GM19238 (cell line): ENCODE measurements around the gene UGT1A8.
"Not testable (repeated sequence)": the region's sequence is repeated elsewhere in the genome, so short reads cannot be mapped to it uniquely, and the experiment has no call there.

Experiments
- DNase-seq: peaks from one replicate; pipeline ENCODE4 v3.0.0; 2011; ENCODE audit warnings: low spot score; ENCODE audit not compliant: insufficient read length

UGT1A8 gene

DNA sequence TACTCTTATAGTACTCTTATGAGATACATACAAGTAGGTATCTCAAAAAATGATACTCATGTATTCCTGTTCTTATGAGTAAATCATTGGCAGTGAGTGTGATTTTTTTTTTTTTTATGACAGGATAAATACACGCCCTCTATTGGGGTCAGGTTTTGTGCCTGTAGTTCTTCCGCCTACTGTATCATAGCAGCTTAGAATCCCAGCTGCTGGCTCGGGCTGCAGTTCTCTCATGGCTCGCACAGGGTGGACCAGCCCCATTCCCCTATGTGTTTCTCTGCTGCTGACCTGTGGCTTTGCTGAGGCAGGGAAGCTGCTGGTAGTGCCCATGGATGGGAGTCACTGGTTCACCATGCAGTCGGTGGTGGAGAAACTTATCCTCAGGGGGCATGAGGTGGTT, at the start of gene UGT1A8:
UGT1A8 (plus strand) TSS at position 158 of the 400 bp plus-strand sequence; CDS start at position 233, 75 bp downstream.
- DNase-seq = not testable (repeated sequence)

DNA sequence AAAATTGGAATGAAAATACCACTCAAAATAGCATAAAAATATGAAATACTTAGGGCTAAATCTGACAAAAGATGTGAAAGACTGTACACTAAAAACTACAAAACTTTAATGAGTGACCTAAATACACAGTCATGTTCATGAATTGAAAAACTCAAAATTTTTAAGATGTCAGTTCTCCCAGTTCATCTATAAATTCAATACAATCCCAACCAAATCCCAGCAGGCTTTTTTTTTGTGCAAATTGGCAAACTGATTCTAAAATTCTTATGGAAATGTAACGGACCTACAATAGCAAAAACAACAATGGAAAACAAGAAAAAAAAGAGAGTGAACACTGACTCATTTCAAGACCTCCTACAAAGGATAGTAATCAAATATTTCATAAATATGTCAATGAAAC, 46.4 kb upstream of the UGT1A8 start:
- DNase-seq = no peak

DNA sequence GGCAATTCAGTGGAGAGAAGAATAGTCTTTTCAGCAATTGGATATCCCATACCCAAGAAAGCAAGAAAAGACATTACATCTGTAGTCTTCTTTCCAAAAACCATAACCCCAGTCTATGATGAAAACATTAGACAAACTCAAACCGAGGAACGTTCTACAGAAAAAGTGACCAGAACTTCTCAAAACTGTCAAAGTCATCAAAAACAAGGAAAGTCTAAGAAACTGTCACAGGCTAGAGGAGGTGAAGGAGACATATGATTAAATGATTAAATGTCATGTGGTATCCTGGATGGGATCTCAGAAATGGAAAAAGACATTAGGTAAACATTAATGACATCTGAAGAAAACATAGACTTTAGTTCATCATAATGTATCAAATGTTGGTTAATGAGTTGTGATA, 46.0 kb upstream of the UGT1A8 start:
- DNase-seq = no peak

DNA sequence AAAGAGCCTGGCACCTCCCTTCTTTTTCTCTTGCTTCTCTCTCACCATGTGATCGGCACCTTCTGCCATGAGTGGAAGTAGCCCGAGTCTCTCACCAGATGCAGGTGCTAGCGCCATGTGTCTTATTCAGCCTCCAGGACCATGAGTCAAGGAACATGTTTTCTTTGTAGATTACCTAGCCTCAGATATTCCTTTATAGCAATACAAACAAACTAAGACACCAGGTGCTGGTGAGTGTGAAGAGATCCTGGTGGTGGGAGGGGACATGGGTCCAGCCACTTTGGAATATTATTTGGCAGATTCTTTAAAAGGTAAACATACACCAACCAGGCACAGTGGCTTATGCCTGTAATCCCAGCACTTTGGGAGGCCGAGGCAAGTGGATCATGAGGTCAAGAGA, 45.0 kb upstream of the UGT1A8 start:
- no peak for DNase-seq

DNA sequence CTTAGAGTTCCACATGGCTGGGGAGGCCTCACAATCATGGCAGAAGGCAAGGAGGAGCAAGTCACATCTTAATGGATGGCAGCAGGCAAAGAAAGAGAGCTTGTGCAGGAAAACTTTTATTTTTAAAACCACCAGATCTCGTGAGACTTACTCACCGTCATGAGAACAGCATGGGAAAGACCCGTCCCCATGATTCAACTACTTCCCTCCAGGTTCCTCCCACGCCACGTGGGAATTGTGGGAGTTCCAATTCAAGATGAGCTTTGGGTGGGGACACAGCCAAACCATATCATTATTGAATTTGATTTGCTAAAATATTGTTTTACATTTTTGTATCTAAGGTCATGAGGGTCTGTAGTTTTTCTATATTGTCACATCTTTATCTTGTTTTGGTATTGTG, 40.1 kb upstream of the UGT1A8 start:
- not testable (repeated sequence) for DNase-seq

DNA sequence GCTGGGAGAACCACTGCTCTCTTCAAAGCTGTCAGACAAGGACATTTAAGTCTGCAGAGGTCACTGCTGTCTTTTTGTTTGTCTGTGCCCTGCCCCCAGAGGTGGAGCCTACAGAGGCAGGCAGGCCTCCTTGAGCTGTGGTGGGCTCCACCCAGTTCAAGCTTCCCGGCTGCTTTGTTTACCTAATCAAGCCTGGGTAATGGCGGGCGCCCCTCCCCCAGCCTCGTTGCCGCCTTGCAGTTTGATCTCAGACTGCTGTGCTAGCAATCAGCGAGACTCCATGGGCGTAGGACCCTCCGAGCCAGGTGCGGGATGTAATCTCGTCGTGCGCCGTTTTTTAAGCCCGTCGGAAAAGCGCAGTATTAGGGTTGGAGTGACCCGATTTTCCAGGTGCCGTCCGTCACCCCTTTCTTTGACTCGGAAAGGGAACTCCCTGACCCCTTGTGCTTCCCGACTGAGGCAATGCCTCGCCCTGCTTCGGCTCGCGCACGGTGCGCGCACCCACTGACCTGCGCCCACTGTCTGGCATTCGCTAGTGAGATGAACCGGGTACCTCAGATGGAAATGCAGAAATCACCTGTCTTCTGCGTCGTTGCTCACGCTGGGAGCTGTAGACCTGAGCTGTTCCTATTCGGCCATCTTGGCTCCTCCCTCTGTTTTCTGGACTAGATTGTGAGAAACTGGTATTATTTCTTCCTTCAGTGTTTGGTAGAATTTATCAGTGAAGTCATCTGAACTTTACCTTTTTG, 34.0 kb upstream of the UGT1A8 start:
- not testable (repeated sequence) for DNase-seq

DNA sequence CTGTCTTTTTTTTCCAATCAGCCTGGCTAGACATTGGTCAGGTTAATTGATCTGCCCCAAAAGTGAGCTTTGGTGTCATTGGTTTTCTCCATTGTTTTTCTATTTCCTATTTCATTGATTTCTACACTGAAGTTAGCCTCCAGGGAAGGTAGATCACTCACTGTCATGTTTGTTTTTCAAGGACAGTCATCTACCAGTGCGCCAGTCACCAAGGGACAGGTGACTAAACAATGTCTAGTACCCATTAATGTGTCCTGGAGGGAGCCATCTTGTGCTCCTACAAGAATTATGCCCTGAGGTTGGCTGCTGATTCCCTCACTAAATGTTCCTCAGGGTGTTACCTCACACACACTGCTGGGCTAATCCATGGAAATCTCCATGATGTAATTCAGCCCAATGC, 33.2 kb upstream of the UGT1A8 start:
- DNase-seq = no peak

DNA sequence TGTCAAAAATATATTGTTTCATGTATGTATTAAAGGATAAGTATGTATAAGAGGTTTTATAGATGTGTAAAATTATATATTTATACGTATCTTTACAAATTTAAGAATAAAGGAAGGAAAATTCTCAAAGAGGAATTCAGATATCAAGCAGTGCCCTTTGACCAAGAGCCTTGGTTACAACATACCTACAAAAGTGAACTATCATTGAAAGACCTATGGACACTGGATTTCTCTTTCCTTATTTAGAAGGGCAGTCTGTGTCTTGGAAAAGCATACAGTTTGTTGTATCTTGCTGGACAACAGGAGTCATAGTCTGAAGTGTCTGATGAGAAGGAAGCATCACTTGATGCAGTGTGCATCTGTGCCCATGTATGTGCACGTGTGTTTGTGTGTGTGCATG, 29.0 kb upstream of the UGT1A8 start:
- DNase-seq = no peak

DNA sequence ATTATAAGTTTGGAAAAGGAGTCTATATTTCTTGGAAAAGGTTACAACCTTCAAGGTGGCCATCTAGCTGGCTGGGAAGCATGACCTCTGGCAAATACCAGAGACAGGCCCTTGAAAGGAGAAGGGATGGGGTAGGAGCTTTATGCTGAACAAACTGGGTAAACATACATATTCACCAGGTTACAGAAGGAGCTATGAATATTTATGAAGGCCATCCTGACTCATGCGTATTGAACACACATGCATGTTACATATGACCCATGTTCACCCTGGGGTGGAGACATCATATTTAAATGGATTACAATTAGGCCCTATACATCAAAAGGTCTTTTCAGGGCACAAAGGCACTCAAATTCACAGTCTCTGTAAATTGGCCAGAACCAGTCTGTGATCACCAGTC, 24.7 kb upstream of the UGT1A8 start:
- DNase-seq = not testable (repeated sequence)

DNA sequence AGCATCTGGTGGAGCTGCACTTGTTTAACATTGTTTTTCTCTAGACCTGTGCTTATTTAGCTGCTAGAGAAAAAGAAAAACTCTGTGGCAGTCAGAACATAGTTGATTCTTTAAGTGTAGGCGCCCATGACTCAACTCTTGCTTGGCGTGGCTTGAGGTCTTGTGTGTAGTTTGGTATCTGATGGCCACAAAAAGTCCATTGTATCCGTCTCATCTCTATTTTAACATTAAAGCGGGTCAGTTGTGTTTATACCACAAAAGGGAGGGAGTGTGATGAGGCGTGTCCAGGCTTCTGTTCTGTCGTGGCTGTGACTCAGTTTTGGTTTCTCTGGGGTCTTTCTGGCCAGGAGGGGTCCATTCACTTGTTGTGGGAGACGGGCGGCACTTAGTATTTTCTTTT, 24.2 kb upstream of the UGT1A8 start:
- peak; percentile 7 for DNase-seq

DNA sequence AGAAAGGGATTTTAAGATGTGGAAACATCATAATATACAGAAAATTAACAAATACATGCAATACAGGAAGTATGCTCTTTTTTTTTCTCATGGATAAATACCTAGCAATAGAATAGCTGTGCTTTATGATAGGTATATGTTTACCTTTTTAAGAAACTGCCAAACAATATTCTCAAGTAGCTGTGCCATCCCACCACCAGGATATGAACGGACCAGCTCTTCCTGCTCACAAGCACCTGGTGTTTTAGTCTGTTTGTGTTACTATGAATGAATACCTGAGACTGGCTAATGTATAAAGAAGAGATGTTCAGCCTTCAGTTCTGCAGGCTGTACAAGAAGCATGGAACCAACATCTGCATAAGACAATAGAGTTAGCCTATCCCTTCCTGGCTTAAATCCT, 19.9 kb upstream of the UGT1A8 start:
- no peak for DNase-seq

DNA sequence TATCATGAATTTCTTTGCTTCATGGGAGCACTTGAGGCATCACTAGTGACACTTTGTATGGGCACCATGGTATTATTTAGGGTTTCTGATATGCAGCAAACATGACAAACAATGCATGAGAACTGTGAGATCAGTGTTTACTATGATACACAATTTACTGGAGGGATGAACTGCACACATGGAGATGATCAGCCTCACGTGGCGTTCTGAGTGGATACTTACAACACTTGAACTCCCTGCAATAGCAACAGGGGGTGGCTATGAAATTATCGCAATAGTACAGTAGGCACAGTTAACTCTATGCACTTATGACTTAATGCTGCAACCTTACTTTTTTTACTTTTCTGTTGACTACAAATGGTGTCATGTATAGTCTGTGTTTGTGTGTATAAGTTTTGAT, 18.5 kb upstream of the UGT1A8 start:
- no peak for DNase-seq

DNA sequence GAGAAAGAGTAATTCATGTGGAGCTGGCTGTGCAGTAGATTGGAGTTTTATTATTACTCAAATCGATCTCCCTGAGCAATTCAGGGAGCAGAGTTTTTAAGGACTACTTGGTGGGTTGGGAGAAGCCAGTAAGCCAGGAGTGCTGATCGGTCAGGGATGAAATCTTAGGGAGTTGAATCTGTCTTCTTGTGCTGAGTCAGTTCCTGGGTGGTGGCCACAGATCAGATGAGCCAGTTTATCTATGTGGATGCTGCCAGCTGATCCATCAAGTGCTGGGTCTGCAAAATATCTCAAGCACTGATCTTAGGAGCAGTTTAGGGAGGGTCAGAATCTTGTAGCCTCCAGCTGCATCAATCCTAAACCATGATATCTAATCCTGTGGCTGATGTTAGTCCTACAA, 17.0 kb upstream of the UGT1A8 start:
- no peak for DNase-seq

DNA sequence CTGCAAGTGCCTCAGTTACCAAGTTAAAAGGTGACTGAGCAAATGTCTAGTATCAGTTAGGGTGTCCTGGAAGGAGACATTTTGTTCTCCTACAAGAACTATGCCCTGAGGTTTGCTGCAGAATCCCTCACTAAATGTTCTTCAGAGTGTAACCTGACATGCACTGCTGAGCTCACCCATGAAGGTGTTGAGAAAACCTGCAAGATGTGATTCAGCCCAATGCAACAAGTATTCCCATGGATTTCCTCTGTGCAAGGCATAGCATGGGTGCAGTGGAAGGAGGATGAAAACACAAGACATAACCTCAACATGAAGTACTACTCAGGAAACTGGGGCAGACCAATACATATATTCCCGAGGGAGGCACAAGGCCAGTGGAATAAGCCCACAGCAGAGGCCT, 15.4 kb upstream of the UGT1A8 start:
- no peak for DNase-seq

DNA sequence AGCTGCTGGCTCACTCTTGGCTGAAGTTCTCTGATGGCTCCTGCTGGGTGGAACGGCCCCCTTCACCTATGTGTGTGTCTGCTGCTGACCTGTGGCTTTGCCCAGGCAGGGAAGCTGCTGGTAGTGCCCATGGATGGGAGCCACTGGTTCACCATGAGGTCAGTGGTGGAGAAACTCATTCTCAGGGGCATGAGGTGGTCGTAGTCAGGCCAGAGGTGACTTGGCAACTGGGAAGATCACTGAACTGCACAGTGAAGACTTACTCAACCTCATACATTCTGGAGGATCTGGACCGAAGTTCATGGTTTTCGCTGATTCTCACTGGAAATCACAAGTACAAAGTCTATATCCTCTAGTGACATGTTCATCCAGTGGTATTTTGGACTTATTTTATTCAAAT, 13.9 kb upstream of the UGT1A8 start:
- DNase-seq = no peak

DNA sequence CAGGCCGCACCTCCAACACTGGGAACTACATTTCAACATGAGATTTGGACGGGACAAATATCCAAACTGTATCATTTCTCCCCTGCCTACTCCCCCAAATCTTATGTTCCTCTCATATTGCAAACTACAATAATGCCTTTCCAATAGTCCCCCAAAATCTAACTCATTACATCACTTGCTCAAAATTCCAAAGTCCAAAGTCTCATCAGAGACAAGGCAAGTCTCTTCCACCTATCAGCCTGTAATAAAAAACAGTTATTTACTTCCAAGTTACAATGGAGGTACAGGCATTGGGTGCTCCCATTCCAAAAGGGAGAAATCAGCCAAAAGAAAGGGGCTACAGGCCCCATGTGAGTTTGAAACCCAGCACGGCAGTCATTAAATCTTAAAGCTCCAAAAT, 12.6 kb upstream of the UGT1A8 start:
- no peak for DNase-seq

DNA sequence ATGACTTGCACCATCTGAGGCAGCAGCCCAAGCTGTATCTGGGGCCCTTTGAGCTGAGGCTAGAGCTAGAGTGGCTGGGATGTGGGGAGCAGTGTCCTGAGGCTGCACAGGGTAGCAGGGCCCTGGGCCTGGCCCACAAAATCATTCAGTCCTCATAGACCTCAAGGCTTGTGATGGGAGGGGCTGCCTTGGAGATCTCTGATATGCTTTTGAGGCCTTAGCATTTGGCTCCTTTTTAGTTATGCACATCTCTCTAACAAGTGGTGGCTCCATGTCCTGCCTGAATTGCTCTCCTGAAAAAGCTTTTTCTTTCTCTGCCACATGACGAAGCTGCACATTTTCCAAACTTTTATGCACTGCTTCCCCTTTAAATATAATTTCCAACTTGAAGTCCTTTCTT, 11.8 kb upstream of the UGT1A8 start:
- DNase-seq = no peak

DNA sequence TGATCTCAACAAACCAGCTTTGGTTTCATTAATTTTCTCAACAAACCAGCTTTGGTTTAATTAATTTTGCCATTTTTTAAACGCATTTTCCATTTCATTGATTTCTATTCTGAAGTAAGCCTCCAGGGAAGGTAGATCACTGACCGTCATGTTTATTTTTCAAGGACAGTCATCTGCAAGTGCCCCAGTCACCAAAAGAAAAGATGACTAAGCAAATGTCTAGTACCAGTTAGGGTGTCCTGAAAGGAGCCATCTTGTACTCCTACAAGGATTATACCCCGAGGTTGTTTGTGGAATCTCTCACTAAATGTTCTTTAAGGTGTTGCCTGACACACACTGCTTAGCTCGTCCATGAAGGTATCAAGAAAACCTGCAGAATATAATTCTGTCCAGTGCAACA, 6.1 kb upstream of the UGT1A8 start:
- DNase-seq = no peak

DNA sequence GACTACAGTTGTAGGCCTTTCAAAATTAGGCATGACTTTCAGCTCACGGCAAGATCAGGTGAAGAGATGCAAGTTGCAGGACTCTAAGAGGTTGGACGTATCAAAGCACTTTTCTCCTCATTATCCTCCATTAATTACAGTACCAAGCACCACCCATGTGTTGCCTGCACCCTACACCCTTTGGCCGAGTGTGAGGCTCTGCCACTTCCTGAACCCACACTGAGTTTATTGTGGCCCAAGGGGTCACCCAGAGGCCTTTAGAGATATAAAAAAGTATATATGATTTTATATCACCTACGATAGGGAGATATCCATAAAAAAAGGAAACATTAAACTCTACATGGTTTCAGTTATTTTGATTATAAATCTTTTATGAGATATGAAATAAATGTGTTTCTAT, 2.8 kb downstream of the UGT1A8 start:
- no peak for DNase-seq

DNA sequence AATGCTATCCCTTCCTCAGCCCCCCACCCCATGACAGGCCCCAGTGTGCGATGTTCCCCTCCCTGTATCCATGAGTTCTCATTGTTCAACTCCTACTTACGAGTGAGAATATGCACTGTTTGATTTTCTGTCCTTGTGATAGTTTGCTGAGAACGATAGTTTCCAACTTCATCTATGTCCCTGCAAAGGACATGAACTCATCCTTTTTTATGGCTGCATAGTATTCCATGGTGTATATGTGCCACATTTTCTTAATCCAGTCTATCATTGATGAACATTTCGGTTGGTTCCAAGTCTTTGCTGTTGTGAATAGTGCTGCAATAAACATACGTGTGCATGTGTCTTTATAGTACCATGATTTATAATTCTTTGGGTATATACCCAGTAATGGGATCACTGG, 4.4 kb downstream of the UGT1A8 start:
- not testable (repeated sequence) for DNase-seq

DNA sequence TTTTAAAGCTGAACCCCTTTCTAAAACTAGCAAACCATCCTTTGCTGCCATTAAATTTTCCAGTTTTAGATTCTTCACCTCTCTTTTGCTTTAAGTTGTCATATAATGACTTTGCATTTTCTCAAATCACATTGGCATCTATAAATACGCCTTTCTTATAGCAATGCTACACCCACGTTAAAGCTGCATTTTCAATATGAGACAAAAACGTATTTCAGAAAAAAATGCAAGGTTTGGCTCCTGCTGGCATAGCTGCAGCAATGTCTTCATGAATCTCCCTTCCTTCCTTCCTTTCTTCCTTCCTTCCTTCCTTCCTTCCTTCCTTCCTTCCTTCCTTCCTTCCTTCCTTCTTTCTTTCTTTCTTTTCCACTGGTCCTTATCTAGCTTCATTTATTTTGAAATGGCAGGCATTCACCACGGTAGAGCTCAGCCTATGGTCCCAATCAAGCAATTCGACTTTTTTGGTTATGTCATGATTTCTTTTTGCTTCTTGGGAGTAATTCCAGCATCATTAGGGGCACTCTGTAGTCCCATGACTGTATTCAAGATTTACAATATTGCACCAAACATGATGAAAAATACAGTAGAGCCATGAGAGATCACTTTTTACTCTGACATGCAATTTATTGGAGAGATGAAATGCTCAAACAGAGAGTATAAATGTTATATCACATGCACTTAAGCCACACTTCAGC, 10.0 kb downstream of the UGT1A8 start:
- no peak for DNase-seq

DNA sequence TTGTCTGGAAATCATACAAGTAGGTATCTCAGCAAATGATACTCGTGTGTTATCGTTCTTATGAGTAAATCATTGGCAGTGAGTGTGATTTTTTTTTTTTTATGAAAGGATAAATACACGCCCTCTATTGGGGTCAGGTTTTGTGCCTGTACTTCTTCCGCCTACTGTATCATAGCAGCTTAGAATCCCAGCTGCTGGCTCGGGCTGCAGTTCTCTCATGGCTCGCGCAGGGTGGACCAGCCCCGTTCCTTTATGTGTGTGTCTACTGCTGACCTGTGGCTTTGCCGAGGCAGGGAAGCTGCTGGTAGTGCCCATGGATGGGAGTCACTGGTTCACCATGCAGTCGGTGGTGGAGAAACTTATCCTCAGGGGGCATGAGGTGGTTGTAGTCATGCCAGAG, 18.9 kb downstream of the UGT1A8 start, which contains the start of gene UGT1A10:
UGT1A10 (plus strand) TSS at position 143 of the 400 bp plus-strand sequence; CDS start at position 218, 75 bp downstream.
- DNase-seq = not testable (repeated sequence)

DNA sequence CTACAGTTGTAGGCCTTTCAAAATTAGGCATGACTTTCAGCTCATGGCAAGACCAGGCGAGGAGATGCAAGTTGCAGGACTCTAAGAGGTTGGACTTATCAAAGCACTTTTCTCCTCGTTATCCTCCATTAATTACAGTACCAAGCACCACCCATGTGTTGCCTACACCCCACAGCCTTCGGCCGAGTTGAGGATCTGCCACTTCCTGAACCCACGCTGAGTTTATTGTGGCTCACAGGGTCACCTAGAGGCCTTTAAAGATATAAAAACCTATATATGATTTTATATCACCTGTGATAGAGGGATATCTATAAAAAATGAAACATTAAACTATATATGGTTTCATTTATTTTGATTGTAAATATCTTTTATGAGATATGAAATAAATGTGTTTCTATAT, 21.4 kb downstream of the UGT1A8 start:
- DNase-seq = no peak
